Fibroblast of peridontal ligament (primary cell): ENCODE results near the gene STXBP6.

Experiments
- DNase-seq: peaks from one replicate; pipeline ENCODE4 v3.0.0-alpha.2; 2010; ENCODE audit errors: extremely low read depth

Gene STXBP6

DNA sequence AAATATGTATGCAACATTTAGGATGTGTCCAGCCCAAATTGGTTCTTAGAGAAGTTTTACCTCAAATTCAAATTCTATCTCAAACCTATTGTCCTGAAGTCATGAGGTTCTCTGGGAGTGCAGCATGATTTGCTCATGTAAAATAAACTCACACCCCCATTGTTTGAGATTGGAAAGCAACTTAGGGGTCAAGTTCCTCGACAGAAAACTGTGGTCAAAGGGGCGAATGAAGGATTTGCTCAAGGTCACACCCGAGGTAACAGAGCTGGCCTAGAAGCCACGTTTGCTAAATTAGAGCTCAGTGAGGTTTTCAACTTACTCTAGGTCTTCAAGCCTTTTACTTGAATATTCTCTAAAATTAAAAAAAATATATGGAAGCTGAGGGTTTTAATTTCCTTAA lies 218.3 kb downstream of the STXBP6 start:
- DNase-seq, result no peak

DNA sequence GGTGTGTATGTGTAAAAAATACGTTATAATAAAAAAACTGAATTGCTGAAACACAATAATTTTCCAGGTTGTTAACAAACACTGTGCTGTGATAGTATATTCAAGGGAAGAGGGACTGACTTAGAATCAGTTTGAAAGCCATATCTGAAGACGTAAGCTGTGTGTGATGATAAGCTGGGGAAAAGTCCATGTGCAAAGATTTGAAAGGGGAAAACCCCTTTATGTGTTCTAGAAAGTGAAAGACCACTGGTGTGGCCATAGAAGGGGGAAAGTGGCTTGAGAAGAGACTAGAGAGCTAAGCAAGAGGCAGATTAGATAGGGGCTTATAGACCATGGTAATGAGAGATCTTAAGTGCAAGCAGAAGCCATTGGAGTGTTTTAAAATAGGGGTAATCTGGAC lies 220.1 kb downstream of the STXBP6 start:
- no peak for DNase-seq

DNA sequence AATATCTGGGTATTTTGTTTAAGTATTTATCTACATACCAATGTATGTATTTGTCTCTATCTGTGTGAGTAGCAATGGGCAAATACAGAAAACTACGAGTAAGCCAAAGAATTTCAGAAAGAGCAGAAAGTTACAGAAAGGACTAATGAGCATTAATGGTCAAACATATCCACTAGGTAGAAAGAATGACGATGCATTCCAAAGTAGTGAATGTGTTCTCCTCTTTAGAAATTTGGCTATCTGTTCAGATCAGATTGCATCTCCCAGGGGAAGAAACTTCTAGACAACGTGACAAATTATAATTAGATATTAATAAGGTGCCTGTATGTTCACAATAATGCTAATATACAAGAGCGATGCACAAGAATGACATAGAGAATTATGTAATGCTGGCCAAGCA lies 221.5 kb downstream of the STXBP6 start:
- no peak for DNase-seq

DNA sequence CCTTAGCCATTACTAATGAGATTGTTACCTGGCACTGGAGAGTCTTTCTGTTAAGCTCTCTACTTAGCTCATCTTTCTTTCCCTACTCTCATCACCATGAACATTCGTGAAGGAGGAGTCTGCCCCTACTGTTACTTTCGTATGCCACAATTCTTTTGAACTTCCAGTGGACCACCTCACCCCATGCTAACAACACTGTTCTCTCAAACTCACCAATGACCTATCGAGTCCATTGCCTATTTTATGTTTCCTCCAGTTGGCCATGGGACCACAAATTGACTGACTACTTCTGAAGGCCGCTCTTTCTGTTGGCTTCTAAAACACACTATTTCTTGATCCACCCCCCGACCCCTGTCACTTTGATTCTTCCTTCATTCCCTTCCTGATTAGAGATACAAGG lies 223.6 kb downstream of the STXBP6 start:
- no peak for DNase-seq

DNA sequence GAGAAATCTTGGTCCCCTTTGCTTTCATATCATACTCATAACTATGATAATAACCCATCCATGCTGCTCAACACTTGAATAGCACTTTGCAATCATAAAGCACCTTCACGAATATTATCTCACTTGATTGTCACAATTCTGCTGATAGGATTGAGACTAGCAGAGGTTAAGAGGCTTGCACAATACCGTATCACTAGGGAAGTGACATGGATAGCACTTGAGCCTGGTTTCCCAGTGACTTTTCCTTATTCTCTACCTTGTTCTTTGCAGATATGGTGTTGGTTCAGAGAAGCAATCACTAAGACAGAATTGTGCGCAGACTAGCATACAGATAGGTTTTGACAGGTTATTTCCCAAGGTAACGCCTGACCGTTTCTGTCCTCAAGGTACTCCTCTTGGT lies 229.3 kb downstream of the STXBP6 start:
- DNase-seq, result no peak

DNA sequence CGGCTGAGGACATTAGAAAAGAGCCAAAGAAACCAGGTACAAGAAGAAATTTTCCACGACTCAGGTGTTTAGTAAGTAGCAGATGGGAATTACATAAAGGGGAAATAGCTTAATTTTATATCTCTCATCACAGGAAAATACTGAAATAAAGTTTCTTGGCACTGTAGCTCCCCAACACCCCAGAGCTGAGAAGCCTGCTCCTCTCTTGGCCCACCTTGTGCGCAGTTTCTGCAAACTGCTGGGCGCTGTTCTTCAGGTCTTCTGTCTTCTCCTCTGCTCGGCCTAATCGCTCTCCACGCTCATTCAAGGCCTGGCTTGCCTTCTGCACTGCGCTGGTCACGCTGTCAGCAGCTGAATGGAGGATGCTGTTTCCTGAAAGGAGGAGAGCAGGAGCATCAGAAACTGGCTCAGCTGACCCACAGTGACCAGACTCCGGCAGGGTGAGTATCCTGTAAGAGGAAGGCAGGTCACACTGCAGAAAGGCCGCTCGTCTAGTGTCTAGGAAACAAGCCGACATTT lies 231.1 kb downstream of the STXBP6 start:
- no peak for DNase-seq

DNA sequence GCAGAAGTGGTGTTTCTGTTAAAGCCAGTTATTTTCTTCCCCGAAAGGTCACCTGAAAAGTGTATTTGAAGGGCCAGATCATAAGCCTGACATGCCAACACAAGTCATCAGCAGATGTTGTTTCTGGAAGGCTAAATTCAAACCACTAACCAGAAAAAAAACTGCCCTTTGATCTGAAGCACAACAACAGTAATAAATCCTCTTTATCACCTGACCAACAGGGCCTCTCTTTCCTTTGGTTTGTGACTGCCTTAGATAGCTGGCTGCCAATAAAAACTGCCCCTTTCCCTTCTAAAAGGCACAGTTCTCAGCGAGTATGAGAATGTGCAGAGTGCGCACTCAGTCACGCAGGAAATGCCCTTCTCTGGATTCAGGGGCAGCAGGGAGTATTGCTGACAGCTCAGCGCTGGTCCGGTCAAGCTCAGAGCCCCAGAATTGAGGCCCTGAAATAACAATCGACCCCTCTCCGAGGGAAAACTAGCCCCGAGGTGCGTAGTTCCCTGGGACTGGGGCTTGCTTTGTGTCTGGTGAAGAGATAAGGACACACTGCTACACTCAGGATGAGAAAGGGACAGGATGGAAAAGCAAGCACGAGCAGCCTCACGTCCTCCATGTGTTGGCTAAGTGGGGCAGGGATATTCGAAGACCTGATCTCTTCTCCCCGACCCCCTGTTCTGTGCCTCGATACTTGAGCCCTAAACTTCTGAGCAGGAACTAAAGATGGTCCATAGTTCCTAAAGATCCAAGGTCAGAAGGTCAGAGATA lies 231.7 kb downstream of the STXBP6 start:
- DNase-seq, result no peak

DNA sequence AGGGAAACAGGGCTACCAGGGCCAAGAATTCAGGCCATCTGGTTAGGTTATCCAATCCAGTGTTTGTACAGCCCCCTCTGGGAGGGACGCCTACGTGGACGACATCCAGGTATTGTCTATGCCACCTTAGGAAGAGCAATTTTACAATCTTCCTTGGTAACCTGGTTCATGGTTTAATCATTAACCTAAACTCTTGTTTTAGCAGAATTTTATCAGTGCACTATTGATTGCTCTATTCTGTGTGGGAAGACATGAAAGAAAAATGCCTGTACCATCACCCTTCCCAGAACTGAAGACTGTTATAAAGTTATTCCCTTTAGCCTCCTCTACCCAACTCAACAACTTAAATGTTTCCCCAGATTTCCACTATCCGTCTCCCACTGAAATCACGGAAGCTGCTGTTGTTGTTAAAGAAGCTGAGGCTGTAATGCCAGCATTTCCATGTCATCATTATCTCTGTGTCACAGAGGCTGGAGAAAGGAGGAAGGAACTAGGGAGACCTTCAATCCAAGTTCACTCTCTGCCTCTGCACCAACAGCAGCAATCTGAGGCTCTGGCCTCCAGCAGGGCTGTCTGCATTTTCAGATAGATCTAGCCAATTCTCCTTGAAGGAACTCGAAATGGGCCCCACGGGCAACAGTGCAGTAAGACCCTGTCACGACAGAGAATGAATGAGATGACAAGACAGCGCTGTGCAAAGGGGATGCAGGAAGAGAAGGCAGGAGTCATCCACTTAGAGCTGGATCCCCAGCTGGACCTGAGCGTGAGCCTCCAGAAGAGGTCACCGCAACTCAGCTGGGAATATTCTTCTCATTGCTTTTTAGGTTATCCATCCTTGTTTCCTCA lies 232.5 kb downstream of the STXBP6 start:
- DNase-seq, result peak; percentile 62

DNA sequence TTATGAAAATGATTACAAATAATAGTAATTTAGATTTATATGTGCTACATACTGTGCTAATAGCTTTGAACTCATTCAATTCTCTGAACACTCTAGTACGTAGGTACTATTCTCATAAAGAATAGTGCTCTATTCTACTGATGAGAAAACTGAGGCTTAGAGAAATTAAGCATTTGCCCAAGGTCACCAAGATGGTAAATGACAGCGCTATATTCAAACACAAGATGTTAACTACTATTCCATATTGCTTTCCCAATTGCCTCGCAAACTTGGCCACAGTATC lies 233.1 kb downstream of the STXBP6 start:
- DNase-seq, result no peak

DNA sequence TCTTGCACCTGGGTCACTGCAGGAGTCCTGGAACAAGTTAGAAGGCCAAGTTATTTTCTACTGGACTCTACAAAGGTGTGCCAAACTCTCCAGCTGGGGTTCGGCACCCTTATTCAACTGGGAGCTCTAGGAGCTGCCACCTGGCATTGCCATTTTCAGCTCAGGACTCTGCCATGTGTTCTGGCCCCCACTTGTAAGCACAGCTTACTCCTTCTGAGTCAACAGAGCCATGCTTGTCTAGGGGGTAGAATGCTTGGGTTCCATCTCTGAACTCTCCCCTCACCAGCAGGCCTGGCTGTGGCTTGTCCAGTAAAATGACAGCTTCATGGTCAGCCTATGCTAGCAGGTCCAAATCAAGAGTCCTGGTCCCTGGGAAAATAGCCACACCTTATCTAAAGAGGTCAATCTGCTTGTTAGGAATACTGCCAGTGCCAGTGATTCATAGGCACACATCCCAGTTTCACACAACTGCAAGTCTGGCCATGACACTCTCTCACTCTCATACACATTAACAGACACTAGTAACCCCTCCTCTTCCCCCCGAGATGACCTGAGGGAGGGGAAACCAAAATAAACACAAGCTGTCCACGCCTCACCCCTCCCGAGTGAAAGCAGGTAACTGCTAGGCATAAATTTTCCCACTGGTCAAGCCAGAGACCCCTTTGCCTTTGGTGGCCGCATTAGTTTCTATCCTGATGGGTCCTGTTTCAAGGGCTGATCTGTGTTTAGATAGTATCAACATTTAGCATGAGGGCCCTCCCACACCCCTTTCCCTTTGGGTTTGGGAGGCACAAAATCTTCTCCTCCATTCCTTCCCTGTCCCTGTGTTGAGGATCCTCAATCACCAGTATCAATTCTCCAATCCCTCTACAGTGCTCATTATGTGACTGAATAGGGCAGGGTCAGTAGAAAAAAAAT lies 233.7 kb downstream of the STXBP6 start:
- no peak for DNase-seq

DNA sequence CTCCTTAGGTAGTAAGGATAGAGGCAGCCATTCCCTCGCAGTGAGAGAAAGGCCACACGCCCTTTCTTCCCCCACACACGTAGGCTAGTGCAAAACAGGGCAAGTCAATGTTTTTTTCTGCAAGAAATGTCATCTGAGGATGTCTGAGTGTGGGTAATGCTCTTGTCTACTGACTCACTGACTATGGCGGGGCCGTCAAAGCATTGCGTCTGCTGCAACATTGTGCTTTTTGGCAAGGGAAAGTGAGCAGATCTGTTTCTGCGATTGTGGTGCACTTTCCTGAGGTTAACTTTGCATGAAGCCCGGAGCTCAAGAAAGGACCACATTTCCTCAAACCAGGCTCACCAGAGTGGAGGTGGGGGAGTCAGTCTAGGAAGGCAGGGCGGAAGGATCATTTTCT lies 234.4 kb downstream of the STXBP6 start:
- no peak for DNase-seq

DNA sequence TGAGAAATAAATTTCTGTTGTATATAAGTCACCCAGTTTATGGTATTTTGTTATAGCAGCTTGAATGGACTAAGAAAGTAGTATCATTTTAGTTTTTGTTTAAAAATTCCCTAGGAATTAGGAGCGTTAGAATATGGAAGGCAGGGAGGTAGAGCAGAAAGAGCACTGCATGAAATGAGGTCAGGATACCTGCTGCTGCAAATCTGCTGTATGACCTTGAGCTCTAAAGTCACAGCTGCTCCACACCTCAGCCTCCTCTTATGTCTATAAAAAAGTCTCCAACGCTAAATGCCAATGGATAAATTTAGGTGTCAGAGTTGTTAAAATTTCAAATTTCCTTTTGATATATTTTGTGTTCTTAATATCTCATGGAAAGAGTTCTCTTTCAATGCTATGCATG lies 235.0 kb downstream of the STXBP6 start:
- no peak for DNase-seq

DNA sequence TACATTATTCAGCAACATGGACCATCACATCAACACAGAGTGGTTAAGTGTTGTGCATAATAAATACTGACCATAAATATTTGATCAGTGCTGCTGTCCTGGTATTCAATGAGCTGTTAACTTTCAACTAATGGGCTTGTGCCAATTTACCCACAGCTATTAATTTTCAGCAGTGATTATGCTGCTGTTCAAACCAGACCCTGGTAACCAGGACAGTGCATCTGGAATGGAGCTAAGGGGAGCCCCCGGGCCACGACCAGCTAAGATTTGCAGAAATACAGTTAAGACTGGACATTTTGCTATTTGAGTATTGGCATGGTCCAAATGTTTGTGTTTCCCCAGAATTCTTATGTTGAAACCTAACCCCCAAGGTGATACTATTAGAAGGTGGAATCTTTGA lies 235.6 kb downstream of the STXBP6 start:
- DNase-seq, result no peak

DNA sequence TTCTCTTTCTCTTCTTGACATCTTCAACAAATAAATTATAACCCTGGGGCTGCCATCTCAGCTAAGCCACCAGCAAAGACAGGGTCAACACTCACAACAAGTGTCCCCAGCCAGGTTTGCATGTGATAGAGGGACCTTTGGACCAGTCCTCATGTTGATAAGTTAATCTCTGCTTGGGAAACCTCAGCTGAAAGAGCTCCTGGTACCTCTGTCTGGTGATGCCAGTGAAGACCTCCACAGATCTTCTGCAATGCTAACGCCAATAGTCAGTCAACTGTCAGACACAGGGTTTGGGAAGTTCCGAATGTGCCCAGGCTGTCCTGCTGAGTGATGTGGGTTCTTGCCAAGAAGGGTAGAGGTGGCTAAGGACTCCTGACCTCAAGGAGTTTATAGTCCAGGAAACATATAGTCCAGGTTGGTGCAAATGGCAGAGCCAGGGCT lies 236.1 kb downstream of the STXBP6 start:
- no peak for DNase-seq

DNA sequence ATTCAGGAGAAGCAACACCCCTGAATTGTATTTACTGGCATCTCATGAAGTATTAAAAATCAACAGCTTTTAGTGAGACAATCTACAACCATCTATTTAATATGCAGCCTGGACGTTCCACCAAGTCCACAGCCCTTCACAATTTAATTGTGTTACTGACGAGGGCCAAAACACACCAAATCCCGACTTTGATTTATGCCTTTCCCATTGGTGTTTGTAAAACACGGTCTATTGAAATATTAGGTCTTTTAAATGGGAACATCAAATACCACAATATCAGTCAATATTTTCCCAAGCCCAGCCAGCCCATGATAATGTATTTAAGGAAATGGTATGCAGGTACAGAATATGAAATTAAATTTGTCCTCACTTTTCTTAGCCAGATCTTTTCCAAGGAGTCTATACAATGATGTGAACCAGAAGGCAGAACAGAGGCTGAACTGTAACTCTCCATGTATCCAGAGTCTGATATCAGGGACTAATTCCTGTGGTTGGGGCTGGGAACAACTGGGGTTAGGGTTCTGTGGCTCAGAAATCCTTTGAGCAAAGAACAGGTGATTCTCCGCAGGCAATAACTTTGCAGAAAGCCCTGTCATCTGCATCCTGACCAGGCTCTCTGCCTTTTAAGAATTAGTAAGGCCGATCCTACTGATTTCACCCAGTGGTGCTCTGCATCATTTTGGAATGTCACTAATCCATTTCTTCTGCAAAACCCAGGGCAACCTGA lies 236.7 kb downstream of the STXBP6 start:
- no peak for DNase-seq

DNA sequence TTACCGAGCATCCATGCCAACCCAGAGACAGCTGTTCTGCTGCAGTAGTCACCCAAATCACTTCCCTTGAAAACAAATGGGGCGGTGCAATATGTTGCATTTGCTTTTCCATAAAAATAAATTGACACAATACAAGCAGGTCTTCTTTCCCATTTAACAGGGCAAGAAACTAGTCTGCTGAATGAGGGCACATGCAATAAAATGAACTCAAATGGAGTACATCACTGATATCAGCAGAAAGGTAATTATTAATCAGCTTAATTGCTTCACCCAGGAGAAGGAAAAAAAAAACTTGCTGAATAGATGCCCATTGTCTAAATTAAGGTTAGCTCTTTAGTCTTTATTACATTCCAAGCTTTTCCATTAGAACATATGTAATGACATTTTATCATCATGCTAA lies 240.8 kb downstream of the STXBP6 start:
- no peak for DNase-seq

DNA sequence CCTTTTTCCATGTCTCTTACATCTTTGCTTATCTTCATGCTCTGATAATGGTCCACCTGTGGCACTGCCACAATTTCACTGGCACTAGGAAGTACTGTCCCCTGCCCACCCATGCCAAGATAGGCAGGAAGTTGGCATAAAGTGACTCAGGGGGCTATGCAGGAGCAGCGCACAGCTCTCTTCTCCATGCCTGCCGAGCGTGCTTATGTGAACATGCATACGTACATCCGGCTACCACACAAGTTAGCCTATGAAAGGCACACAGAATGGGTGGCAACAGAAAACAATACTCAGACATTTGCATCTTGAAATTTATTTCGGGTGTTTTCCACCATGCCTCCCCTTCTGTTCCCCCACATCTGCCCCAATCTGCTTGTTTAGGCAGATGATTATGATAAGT lies 241.5 kb downstream of the STXBP6 start:
- no peak for DNase-seq

DNA sequence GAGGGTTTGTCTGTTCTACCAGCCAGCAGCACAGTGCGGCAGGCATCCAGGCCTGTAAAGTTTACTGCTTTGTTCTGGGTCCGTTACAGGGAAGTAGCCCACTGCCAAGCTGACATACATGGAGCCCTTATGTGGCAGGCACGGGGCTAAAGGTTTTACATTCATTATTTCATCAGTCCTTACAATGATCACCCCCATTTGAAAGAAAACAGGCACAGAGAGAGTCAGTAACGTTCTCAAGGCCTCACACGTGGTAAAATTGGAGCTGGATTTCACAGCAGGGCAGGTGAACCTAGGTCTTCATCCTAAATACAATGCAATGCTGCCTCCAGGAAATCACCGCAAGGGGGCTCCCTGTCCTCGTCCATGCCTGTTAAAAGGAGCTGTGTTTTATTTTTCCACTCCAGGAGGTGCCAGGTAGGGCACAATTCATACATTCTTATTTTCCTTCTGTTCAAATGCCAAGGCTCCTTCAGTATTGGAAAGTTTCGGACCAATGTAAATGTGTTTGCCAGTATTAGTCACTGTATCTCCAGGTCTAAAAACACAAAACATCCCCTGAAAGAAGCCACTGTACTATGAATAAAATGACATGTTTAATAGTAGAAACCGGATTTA lies 243.8 kb downstream of the STXBP6 start:
- DNase-seq, result peak; percentile 61

DNA sequence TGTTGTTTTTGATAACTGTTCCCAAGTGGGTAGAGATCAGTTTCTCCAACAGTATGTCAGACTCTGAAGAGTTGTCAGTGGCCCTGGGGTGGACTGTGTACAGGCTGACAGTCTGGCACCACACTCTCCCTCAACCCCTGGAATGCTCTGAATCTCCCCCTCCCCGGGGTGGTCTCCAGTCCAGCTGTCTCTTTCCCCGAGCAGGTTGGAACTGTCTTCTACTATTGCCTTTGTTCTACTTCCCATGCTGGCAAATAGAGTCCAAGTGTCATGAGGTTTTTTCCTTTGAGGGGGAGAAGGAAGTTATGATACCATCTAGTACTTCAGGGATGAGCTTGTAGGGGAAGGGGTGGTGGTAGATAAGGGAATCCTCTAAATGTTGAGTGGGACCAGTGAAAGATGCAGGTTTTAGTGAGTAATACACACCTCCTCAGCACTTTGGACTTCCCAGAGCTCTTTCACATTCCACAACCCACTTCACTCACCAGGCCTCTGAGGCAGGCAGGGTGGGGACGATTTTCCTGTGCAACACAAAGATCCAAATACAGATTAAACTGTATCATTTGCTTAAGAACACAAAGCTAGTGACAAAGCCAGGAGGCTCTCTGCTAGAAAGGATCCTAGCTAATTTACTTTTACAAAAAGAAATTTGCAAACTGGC lies 245.3 kb downstream of the STXBP6 start:
- no peak for DNase-seq

DNA sequence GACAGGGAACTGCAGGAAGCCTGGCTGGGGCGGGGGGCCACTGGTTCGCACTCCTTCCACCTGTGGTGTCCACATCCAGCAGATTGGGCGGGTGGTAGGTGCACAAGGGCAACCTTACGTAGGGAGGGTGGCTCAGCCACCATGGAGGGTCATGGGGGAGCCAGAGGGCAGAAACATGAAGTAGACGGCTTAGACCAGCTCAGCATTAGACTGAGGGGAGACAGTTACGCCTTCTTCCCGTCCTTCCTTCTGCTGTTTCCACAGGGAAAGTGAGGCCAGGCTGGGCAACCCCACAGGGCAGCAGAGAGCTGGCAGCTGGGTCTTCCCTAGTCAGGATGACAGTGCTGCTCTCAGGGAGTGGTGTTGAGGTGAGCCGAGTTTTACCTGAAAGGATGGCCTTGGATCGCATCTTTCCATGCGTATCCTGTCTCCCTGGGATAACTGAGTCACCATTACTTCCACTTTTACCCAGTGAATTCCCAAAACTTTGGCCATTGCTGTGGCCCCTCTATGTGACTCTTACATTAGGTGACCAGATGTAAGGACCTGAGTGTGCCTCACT lies 245.9 kb downstream of the STXBP6 start:
- DNase-seq, result no peak
